Retinal pigment epithelial cell (primary cell): ENCODE data around the gene SOD3.

Experiments
- DNase-seq: peaks from one replicate; pipeline ENCODE4 v3.0.0-alpha.2; 2010; ENCODE audit warnings: low read depth
- H3K4me3 ChIP-seq: 2 replicates; pipeline ENCODE4 v1.5.1; 2011; ENCODE audit warnings: mild to moderate bottlenecking, low read length, control low read depth, moderate library complexity
- TF ChIP-seq, protein P1 (sequence below): conservative IDR thresholded peaks from 2 replicates; pipeline ENCODE4 v1.5.1; 2011; ENCODE audit warnings: low read depth, low read length, control low read depth, inconsistent platforms

SOD3 gene

DNA sequence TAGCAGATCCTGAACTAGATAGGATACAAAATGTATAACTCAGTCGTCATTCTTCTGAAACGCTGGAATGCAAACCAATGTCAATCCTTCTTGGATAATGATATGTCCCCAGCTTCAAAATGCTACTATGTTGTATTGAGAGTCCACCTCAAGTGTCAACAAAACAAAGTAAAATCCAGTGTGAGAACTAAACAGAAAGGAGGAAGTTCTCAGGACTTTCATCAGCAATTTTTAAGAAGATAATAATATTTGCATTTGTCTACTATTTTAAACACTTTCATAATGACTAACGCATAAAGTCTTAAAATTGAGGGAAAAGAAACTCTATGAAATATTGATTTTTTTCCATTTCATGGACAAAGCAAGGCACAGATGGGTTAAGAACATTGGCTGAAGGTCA lies 36.3 kb downstream of the SOD3 start:
- TF ChIP-seq, protein P1, sequence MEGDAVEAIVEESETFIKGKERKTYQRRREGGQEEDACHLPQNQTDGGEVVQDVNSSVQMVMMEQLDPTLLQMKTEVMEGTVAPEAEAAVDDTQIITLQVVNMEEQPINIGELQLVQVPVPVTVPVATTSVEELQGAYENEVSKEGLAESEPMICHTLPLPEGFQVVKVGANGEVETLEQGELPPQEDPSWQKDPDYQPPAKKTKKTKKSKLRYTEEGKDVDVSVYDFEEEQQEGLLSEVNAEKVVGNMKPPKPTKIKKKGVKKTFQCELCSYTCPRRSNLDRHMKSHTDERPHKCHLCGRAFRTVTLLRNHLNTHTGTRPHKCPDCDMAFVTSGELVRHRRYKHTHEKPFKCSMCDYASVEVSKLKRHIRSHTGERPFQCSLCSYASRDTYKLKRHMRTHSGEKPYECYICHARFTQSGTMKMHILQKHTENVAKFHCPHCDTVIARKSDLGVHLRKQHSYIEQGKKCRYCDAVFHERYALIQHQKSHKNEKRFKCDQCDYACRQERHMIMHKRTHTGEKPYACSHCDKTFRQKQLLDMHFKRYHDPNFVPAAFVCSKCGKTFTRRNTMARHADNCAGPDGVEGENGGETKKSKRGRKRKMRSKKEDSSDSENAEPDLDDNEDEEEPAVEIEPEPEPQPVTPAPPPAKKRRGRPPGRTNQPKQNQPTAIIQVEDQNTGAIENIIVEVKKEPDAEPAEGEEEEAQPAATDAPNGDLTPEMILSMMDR: no peak
- no peak overlapping the region for H3K4me3 ChIP-seq
- DNase-seq: no peak

DNA sequence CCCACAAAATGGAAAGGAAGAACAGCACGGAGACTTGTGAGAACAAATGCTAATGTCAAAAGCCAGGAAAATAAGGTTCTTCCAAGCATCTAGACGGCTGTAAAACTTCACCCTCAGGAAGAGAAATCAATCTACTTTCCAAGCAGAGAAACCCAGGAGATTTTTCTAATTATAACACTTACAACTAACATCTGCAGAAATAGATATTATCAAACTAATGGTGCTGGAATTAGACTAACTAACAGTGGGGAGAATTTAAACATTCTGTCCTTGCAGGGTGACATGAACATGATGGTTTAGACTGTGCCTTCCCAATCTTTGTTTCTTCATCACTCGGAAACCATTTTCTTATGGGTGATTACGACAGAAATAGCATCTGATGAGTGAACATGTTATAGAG lies 40.3 kb downstream of the SOD3 start:
- H3K4me3 ChIP-seq: no peak overlapping the region
- TF ChIP-seq, protein P1: no peak
- DNase-seq: no peak

DNA sequence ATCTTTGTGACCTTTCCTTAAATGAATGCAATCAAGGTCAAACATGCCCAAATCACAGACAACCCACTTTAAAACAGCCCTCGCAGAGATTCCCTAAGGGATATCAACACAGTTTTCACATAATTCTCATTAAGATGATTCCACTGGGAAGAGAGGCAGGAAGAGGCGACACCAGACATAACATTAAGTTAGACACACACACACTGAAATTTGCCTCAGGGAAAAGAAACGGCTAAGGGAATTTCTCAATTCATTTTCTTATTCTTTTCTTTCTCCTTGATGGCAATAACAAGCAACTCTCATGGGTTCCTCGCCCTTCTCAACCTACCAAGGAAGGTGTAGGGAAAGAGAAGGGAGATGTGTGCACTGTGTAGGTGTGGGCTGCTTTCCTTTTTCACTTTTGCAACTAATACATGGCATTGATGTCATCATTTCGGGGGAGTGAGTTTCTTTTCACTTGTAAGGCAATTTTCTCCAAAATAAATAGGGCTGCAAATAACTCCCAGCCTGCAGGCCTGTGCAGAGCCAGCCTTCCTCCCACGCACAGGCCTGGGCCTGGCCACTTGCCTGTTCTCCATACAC lies 41.4 kb downstream of the SOD3 start:
- DNase-seq: no peak
- no peak overlapping the region for H3K4me3 ChIP-seq
- TF ChIP-seq, protein P1: no peak

DNA sequence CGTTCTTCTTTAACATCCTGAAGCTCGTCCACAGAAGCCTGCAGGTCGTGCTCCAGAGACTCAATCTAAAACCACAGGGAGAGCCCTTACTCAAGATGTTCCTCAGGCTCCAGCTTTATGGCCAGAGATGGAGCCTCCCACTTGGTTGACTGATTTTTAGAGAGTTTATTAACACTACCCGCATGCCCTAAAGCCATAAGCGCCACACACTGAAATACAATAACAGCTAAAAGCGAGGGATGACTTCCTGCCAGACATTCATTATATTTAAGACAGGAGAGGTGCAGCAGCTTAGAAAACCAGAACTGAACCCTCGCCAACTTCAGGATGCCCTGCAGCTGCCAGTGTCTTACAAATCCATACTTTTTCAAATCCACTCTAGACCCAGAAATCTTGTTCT lies 42.0 kb downstream of the SOD3 start:
- H3K4me3 ChIP-seq: no peak overlapping the region
- DNase-seq: no peak
- TF ChIP-seq, protein P1: no peak

DNA sequence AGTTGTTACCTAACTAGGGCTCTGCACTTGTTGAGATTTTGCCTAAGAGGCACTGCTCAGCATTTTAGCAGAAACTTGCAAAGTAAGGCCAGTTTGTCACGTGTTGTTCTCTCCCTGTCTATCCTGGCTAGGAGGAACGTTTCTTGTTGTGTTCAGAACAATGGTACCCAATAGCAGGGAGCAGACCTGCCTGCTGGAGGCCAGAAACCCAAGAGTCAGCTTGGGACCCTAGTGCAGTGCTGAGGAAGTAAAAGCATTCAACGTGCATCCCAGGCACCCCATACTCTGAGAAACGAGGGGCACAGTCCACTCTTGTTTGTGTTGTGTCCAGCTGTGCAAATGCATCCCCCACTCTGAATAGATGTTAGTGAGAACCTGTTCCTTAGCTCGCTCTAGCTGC lies 42.4 kb downstream of the SOD3 start:
- TF ChIP-seq, protein P1: no peak
- no peak overlapping the region for H3K4me3 ChIP-seq
- DNase-seq: no peak

DNA sequence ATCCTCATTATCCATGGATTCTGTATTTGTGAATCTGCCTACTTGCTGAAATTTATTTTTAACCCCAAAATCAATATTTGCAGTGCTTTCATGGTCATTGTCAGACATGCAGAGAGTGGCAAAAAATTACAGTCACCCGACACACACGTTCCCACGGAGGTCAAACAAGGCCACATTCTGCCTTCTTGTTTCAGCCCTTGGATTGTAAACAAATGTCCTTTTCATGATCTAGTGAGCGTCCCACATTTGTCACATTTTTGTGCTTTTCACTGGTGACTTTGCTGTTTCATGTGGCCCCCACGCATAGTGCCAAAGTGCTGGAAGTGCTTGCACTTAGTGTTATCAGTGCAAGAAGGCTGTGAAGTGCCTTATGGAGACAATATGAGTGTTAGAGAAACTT lies 45.0 kb downstream of the SOD3 start:
- H3K4me3 ChIP-seq: no peak overlapping the region
- TF ChIP-seq, protein P1: no peak
- no peak for DNase-seq

DNA sequence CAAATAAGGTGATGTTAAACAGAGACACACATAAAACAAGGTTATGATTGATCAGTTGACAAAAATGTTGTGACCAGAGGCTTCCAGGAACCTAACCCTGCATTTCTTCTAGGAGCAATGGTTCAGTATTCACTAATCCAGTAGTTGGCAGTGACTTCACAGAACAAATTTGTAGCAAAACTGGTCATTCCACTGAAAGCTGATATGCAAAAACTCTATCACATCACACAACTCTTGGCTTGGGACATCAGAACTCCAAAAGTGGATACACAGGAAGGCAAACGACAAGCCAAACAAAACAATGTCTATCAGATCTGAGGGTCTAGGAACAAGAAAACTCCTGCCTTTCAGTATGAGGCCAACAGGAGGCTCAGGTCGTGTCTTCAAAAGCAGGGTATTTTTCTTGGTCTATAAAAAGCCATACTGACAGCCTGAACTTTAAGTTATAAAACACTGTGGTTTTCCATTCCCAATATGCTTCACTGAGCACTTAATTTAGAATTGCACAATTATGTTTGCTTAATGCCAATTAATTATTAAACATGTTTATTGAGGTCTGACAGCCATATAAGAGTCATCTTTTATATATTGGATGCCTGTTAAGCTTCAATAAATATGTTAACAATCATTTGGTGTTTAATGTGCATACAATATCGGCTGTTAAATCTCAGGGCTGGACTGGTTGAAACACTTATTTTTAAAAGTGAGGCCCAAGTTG lies 45.6 kb downstream of the SOD3 start:
- H3K4me3 ChIP-seq: no peak overlapping the region
- no peak for DNase-seq

More for the DNA sequence above, 45.6 kb downstream of the SOD3 start:
- TF ChIP-seq, protein P1: no peak
